Tibial nerve (tissue), 3 donors: Measurements from ENCODE around the gene IP6K3.

ENCODE experiments used
- POLR2A ChIP-seq, 2 donors: fragments of 450-650 bp; IDR thresholded peaks; one replicate each; pipeline ENCODE4 v1.6.1; 2017; ENCODE audit warnings: antibody characterized with exemption in 2 of 2, mild to moderate bottlenecking in 2 of 2, moderate library complexity in 2 of 2
- TF ChIP-seq, protein P1 (sequence below), 5 experiments: fragments of 200-600 bp in 3 of 5; fragments of 450-650 bp in 2 of 5; sonication (generic) in 3 of 5; IDR thresholded peaks; one replicate each; pipeline ENCODE4 v1.5.1; 2016 to 2019; ENCODE audit warnings: antibody characterized with exemption in 5 of 5, mild to moderate bottlenecking in 3 of 5, moderate library complexity in 2 of 5

DNA sequence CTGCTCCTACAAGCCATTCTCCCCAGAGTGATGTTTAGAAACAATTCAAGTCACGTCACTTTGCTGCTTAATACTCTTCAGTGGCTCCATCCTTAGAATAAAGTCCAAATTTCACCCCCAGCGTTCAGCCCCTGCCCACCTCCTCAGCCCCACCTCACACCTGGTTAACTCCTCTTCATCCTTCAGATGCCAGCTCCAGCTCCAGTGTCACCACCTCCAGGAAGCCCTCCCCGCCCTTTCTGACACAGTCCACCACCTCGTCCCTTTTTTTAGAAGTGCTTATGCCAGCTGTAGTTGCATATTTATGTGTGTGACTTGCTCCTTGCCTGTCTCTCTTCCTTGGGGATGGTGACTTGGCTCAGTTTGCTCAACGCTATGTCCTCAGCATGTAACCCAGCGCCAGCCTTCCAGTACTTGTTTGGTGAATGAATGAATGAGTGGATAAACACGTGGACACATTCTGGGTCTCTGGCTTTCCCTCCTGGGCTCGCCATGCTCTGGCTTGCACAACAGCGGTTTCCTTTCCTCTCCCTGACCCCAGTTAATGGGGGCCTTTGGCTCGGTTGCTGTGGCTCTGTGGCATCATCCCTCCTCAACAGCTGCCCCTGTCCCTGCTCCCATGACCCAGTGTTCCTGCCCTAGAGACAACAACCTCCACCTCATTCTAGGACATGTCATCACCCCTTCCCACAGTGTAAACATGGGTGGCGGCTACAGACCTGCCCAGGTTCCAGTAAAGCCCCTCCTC lies 3.7 kb upstream of the IP6K3 start:
- TF ChIP-seq, protein P1, sequence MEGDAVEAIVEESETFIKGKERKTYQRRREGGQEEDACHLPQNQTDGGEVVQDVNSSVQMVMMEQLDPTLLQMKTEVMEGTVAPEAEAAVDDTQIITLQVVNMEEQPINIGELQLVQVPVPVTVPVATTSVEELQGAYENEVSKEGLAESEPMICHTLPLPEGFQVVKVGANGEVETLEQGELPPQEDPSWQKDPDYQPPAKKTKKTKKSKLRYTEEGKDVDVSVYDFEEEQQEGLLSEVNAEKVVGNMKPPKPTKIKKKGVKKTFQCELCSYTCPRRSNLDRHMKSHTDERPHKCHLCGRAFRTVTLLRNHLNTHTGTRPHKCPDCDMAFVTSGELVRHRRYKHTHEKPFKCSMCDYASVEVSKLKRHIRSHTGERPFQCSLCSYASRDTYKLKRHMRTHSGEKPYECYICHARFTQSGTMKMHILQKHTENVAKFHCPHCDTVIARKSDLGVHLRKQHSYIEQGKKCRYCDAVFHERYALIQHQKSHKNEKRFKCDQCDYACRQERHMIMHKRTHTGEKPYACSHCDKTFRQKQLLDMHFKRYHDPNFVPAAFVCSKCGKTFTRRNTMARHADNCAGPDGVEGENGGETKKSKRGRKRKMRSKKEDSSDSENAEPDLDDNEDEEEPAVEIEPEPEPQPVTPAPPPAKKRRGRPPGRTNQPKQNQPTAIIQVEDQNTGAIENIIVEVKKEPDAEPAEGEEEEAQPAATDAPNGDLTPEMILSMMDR (IDR thresholded peaks at IDR 0.05), result no peak
- TF ChIP-seq POLR2A (IDR thresholded peaks at IDR 0.05), result no peak
